Superior temporal gyrus (tissue), 1 donor: Measurements from ENCODE around the gene CCDC74A.
"Not testable (repeated sequence)": the region's sequence is repeated elsewhere in the genome, so short reads cannot be mapped to it uniquely, and the experiment has no call there.

Experiments
- DNase-seq: peaks from one replicate; pipeline ENCODE4 v3.0.0-alpha.2; 2016; ENCODE audit errors: extremely low spot score

Gene CCDC74A

GRCh38 chr2:131503587-131503986 is 24.1 kb upstream of the CCDC74A start:
- not testable (repeated sequence) for DNase-seq

- not testable (repeated sequence) for DNase-seq
Measured at GRCh38 chr2:131504082-131504750, 23.5 kb upstream of the CCDC74A start.

- DNase-seq, result no peak
Measured at GRCh38 chr2:131509615-131510014, 18.1 kb upstream of the CCDC74A start.

GRCh38 chr2:131511291-131511968 is 16.3 kb upstream of the CCDC74A start:
- not testable (repeated sequence) for DNase-seq

GRCh38 chr2:131511969-131512870 is 15.5 kb upstream of the CCDC74A start:
- DNase-seq, result not testable (repeated sequence)

- not testable (repeated sequence) for DNase-seq
Measured at GRCh38 chr2:131514408-131515166, 13.1 kb upstream of the CCDC74A start.

GRCh38 chr2:131515235-131515634 is 12.5 kb upstream of the CCDC74A start:
- DNase-seq, result not testable (repeated sequence)

- DNase-seq, result no peak
Measured at GRCh38 chr2:131516011-131516410, 11.7 kb upstream of the CCDC74A start.

GRCh38 chr2:131516621-131517020 is 11.1 kb upstream of the CCDC74A start:
- not testable (repeated sequence) for DNase-seq

GRCh38 chr2:131517106-131517831 is 10.4 kb upstream of the CCDC74A start:
- no peak for DNase-seq

- DNase-seq, result not testable (repeated sequence)
Measured at GRCh38 chr2:131517856-131518255, 9.8 kb upstream of the CCDC74A start.

GRCh38 chr2:131518531-131518930 is 9.2 kb upstream of the CCDC74A start:
- DNase-seq, result not testable (repeated sequence)

- no peak for DNase-seq
Measured at GRCh38 chr2:131519466-131519865, 8.2 kb upstream of the CCDC74A start.

- not testable (repeated sequence) for DNase-seq
Measured at GRCh38 chr2:131519871-131520470, 7.7 kb upstream of the CCDC74A start.

GRCh38 chr2:131520526-131520925 is 7.2 kb upstream of the CCDC74A start:
- no peak for DNase-seq

- not testable (repeated sequence) for DNase-seq
Measured at GRCh38 chr2:131521524-131521923, 6.2 kb upstream of the CCDC74A start.

- DNase-seq, result no peak
Measured at GRCh38 chr2:131521961-131522781, 5.5 kb upstream of the CCDC74A start.

GRCh38 chr2:131525256-131525655 is 2.4 kb upstream of the CCDC74A start:
- DNase-seq, result not testable (repeated sequence)
